Uterus (tissue), 2 donors: ENCODE data around the gene KLF13.

ENCODE experiments used
- CTCF ChIP-seq, 4 experiments: fragments of 200-600 bp in 2 of 4; fragments of 450-650 bp in 2 of 4; sonication (generic) in 2 of 4; IDR thresholded peaks; one replicate each; pipeline ENCODE4 v1.5.1; 2016 to 2019; ENCODE audit warnings: antibody characterized with exemption in 4 of 4, mild to moderate bottlenecking in 2 of 4, moderate library complexity in 1 of 4
- POLR2A ChIP-seq, 2 donors: fragments of 450-650 bp; IDR thresholded peaks; one replicate each; pipeline ENCODE4 v1.6.1; 2016; ENCODE audit warnings: antibody characterized with exemption in 2 of 2, mild to moderate bottlenecking in 1 of 2, moderate library complexity in 1 of 2

DNA sequence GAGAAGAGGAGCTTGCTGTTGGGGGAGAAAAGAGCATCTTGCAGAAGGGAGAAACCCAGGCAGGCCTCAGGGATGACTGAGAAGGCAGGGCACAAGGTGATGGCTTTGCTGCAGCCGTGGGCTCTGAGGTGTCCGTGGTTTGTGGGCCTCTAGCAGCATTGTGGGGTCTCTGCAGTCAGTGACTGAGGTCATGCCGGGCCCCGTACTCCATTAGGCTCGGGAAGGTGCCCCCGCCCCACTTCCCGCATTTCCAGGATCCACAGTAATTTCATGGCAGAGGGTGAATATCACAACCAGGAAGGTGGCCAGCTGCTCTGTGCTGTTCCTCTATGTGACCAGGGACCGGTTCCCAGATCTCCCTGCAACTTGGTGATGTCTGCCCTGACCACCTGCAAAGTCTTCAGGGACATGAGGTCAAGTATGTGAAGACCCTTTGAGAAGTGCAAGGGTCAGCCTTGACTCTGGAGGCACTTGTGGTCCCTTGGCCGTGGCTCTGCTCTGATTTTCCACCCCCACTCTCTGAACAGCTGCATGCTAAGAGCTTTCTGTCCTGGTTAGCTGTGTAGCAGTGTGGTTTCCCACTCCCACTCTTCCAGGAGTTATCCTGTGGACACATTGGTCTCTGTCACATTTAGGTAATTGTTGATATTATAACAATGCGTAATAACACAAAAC lies 3.6 kb downstream of the KLF13 start:
- no peak for TF ChIP-seq CTCF (IDR thresholded peaks at IDR 0.05)
- TF ChIP-seq POLR2A (IDR thresholded peaks at IDR 0.05), result no peak
